NCI-H526 (cell line): ENCODE data around the gene TOP2A.
A peak's percentile ranks its signal among the peaks of the same experiment; 100 is the strongest.

Source experiments
- DNase-seq, 2 experiments: peaks; one replicate each; lab custom pipeline; 2025; lab: John Stamatoyannopoulos, UW

The TOP2A gene

GRCh38 chr17:40361063-40361924, 56.4 kb downstream of the TOP2A start:
- DNase-seq: no peak

GRCh38 chr17:40360091-40360490, 57.6 kb downstream of the TOP2A start:
- DNase-seq: no peak

GRCh38 chr17:40358323-40359038, 59.2 kb downstream of the TOP2A start:
- DNase-seq: peak; percentile 32 to 91

- no peak for DNase-seq
These were observed 60.5 kb downstream of the TOP2A start for GRCh38 chr17:40356990-40357881.

- no peak for DNase-seq
These were observed 61.6 kb downstream of the TOP2A start for GRCh38 chr17:40355804-40356758.

- DNase-seq: peak in 1 of 2 experiments; percentile 71
These were observed 62.4 kb downstream of the TOP2A start for GRCh38 chr17:40355123-40355803.

- no peak for DNase-seq
These were observed 63.2 kb downstream of the TOP2A start for GRCh38 chr17:40354221-40355122.

GRCh38 chr17:40352779-40353394, 64.8 kb downstream of the TOP2A start:
- no peak for DNase-seq

GRCh38 chr17:40352237-40352778, 65.4 kb downstream of the TOP2A start:
- DNase-seq: no peak

GRCh38 chr17:40351359-40352236, 66.1 kb downstream of the TOP2A start:
- no peak for DNase-seq

GRCh38 chr17:40350689-40351358, 66.9 kb downstream of the TOP2A start:
- no peak for DNase-seq

GRCh38 chr17:40349895-40350688, 67.6 kb downstream of the TOP2A start:
- DNase-seq: no peak

GRCh38 chr17:40349477-40349894, 68.2 kb downstream of the TOP2A start:
- no peak for DNase-seq

GRCh38 chr17:40348562-40349476, 68.9 kb downstream of the TOP2A start:
- DNase-seq: no peak

- no peak for DNase-seq
These were observed 69.6 kb downstream of the TOP2A start for GRCh38 chr17:40348136-40348504.
